Vagina (tissue), 2 donors: ENCODE measurements around the gene AZIN2. TPM values are rescaled to one million over a fixed set of nuclear protein-coding genes. Genes with fewer than 3 reads are reported as not detected.

Experiments used
- DNase-seq, 2 donors: peaks; one replicate each; pipeline ENCODE4 v3.0.0-alpha.2; 2017; ENCODE audit errors: extremely low spot score in 2 of 2
- H3K27ac ChIP-seq: fragments of 200-600 bp; sonication (generic); one replicate; pipeline ENCODE4 v1.5.1; 2019
- H3K27me3 ChIP-seq: fragments of 200-600 bp; sonication (generic); one replicate; pipeline ENCODE4 v1.5.1; 2019
- H3K36me3 ChIP-seq, 2 donors: fragments of 200-600 bp; sonication (generic); one replicate each; pipeline ENCODE4 v1.5.1; 2017 to 2019
- H3K4me1 ChIP-seq: fragments of 200-600 bp; sonication (generic); one replicate; pipeline ENCODE4 v1.5.1; 2019
- H3K4me3 ChIP-seq, 2 donors: fragments of 200-600 bp; sonication (generic); 1 replicate in 1 of 2; 2 replicates in 1 of 2; pipeline ENCODE4 v1.5.1; 2016 to 2019
- H3K9me3 ChIP-seq: fragments of 200-600 bp; sonication (generic); one replicate; pipeline ENCODE4 v1.5.1; 2019
- POLR2A ChIP-seq, 2 donors: fragments of 450-650 bp; IDR thresholded peaks; one replicate each; pipeline ENCODE4 v1.6.1; 2017; ENCODE audit warnings: antibody characterized with exemption in 2 of 2, mild to moderate bottlenecking in 2 of 2, moderate library complexity in 2 of 2
- POLR2AphosphoS5 ChIP-seq, 2 donors: sonication (generic); formaldehyde crosslinking; IDR thresholded peaks; one replicate each; pipeline ENCODE4 v1.9.0; 2017; ENCODE audit warnings: antibody characterized with exemption in 2 of 2, mild to moderate bottlenecking in 2 of 2, low read depth in 1 of 2; ENCODE audit not compliant: insufficient read depth in 1 of 2
- intact Hi-C: fragments of 100-400 bp; cut with DNase I; formaldehyde crosslinking; loops from one replicate; pipeline ENCODE4 v1.15.1; 2023
- total RNA-seq: library from RNA; depleted of rRNA; stranded (reverse); fragments of >200 nt; gene quantifications from one replicate; pipeline ENCODE4 v1.2.3, GENCODE V29; 2016
- TF ChIP-seq, protein P1 (sequence below), 3 experiments: fragments of 450-650 bp in 2 of 3; fragments of 200-600 bp in 1 of 3; sonication (generic) in 1 of 3; IDR thresholded peaks; one replicate each; pipeline ENCODE4 v1.5.1; 2017 to 2019; ENCODE audit warnings: antibody characterized with exemption in 3 of 3, mild to moderate bottlenecking in 2 of 3, moderate library complexity in 2 of 3

AZIN2 gene
- total RNA-seq, 1 donor from 2014 or later, result 7.9 TPM

DNA sequence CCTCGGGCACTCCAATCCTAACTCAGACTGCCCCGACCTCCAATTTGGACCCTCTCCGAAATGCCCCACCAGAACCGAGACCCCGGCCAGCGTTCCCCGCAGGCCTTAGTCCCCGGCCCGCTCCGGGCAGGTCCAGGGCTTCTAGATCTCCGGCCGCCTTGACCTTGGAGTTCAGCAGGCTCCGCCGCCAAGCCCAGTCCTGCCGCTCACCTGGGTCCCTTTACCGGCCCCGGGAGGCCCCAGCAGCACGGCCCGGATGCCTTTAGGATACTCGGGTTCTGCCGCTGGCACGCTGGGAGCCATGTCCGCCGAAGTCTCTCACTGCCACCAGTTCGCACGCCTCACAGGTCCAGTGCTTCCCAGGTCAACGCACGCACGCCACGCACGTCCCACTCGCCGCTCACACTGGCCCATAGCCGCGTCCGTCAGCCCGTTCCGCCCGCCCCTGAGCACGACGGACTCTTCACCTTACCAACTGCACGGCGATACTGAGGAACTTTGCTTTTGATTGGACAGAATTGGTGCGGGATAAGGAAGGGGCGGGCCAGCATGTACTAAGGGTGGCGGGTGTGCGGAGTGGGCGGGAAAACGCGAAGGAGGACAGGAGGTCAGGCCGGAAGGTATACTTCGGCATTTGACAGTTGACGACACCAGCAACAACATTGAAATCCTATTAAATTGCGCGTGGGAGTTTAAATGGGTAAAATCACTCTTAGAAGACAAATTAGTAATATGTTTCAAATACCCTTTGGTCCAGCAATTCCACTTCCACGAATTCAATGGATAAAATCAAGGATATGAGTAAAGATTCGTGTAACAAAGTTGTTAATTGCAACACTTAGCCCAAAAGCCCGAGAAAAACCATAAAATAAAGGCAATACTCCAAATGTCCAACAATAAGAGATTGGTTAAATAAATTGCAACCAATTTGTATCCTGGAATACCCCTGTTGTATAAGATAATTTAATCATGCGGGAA, 44.1 kb upstream of the AZIN2 start, which contains the start of gene AK2:
TSS of gene AK2 (minus strand) at position 358 of the 978 bp plus-strand sequence. CDS start at position 303, 55 bp downstream.
- peak; percentile 97 to 98 for DNase-seq
- H3K36me3 ChIP-seq, result no peaks in the 10 kb centered on the region
- H3K4me1 ChIP-seq, result peaks cover 39% of the 10 kb centered on the region
- H3K27me3 ChIP-seq, result no peaks in the 10 kb centered on the region
- no peaks in the 10 kb centered on the region for H3K9me3 ChIP-seq
- TF ChIP-seq POLR2AphosphoS5 (IDR thresholded peaks at IDR 0.05; ENCODE audit: insufficient read depth in 1 of 2, low read depth in 1 of 2) (peak; percentile 81 to 88), POLR2A (IDR thresholded peaks at IDR 0.05) (no peak)
- H3K4me3 ChIP-seq, result peak within 1 kb of the TSS; percentile 95 to 98
- intact Hi-C loops, result no loop called here
- peak within 1 kb of the TSS; percentile 81 for H3K27ac ChIP-seq

- Histone ChIP-seq H3K4me1 (peaks cover 13% of the 10 kb centered on the region), H3K9me3 (no peaks in the 10 kb centered on the region), H3K4me3 (no peak overlapping the region), H3K27ac (no peak overlapping the region), H3K27me3 (no peaks in the 10 kb centered on the region), H3K36me3 (no peaks in the 10 kb centered on the region)
- TF ChIP-seq POLR2AphosphoS5 (IDR thresholded peaks at IDR 0.05; ENCODE audit: insufficient read depth in 1 of 2, low read depth in 1 of 2) (no peak), POLR2A (IDR thresholded peaks at IDR 0.05) (no peak)
- TF ChIP-seq, protein P1, sequence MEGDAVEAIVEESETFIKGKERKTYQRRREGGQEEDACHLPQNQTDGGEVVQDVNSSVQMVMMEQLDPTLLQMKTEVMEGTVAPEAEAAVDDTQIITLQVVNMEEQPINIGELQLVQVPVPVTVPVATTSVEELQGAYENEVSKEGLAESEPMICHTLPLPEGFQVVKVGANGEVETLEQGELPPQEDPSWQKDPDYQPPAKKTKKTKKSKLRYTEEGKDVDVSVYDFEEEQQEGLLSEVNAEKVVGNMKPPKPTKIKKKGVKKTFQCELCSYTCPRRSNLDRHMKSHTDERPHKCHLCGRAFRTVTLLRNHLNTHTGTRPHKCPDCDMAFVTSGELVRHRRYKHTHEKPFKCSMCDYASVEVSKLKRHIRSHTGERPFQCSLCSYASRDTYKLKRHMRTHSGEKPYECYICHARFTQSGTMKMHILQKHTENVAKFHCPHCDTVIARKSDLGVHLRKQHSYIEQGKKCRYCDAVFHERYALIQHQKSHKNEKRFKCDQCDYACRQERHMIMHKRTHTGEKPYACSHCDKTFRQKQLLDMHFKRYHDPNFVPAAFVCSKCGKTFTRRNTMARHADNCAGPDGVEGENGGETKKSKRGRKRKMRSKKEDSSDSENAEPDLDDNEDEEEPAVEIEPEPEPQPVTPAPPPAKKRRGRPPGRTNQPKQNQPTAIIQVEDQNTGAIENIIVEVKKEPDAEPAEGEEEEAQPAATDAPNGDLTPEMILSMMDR (IDR thresholded peaks at IDR 0.05), result no peak
- intact Hi-C loops, result loop anchor here (10.0 kb wide), 1 partner anchor 105 kb away; no protein-coding TSS in a partner anchor
- no peak for DNase-seq
Measured at GRCh38 chr1:33039840-33040239, 41.1 kb upstream of the AZIN2 start.

DNA sequence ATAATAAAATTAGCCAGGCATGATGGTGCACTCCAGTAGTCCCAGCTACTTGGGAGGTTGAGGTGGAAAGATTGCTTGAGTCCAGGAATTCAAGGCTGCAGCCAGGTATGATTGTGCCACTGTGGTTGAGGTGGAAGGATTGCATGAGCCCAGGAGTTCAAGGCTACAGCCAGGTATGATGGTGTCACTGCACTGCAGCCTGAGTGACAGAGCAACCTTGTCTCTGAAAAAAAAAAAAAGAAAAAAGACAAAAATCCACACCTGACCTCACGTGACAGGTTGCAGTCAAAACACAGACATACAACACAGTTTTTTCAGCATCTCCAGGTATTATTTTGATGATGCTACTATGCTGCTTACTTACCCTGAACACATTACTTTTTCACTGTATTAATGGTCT, 39.9 kb upstream of the AZIN2 start:
- no peaks in the 10 kb centered on the region for H3K9me3 ChIP-seq
- no peaks in the 10 kb centered on the region for H3K27me3 ChIP-seq
- DNase-seq, result no peak
- no peak for TF ChIP-seq POLR2A (IDR thresholded peaks at IDR 0.05)
- TF ChIP-seq POLR2AphosphoS5 (IDR thresholded peaks at IDR 0.05; ENCODE audit: insufficient read depth in 1 of 2, low read depth in 1 of 2), result no peak
- intact Hi-C loops, result loop anchor here (10.0 kb wide), 1 partner anchor 106 kb away; no protein-coding TSS in a partner anchor
- H3K4me3 ChIP-seq, result no peak overlapping the region
- peaks cover 4% of the 10 kb centered on the region for H3K4me1 ChIP-seq
- H3K27ac ChIP-seq, result no peak overlapping the region
- no peaks in the 10 kb centered on the region for H3K36me3 ChIP-seq

GRCh38 chr1:33042831-33043230, 38.1 kb upstream of the AZIN2 start:
- H3K36me3 ChIP-seq, result no peaks in the 10 kb centered on the region
- H3K27ac ChIP-seq, result no peak overlapping the region
- H3K4me3 ChIP-seq, result no peak overlapping the region
- no peak for TF ChIP-seq POLR2AphosphoS5 (IDR thresholded peaks at IDR 0.05; ENCODE audit: insufficient read depth in 1 of 2, low read depth in 1 of 2)
- TF ChIP-seq, protein P1 (IDR thresholded peaks at IDR 0.05), result no peak
- intact Hi-C loops, result loop anchor here (10.0 kb wide), 1 partner anchor 108 kb away; no protein-coding TSS in a partner anchor
- no peaks in the 10 kb centered on the region for H3K9me3 ChIP-seq
- no peak for DNase-seq
- H3K27me3 ChIP-seq, result no peaks in the 10 kb centered on the region
- H3K4me1 ChIP-seq, result no peaks in the 10 kb centered on the region

GRCh38 chr1:33043267-33044092, 37.5 kb upstream of the AZIN2 start:
- intact Hi-C loops, result loop anchor here (10.0 kb wide), 1 partner anchor 109 kb away; no protein-coding TSS in a partner anchor
- Histone ChIP-seq H3K4me3 (no peak overlapping the region), H3K36me3 (no peaks in the 10 kb centered on the region), H3K27ac (no peak overlapping the region), H3K9me3 (no peaks in the 10 kb centered on the region), H3K4me1 (no peaks in the 10 kb centered on the region), H3K27me3 (no peaks in the 10 kb centered on the region)
- no peak for DNase-seq
- TF ChIP-seq, protein P1 (IDR thresholded peaks at IDR 0.05), result no peak
- TF ChIP-seq POLR2AphosphoS5 (IDR thresholded peaks at IDR 0.05; ENCODE audit: insufficient read depth in 1 of 2, low read depth in 1 of 2) (no peak), POLR2A (IDR thresholded peaks at IDR 0.05) (no peak)
